ENCODE results near the gene SKAP1.
A peak's percentile ranks its signal among the peaks of the same experiment; 100 is the strongest.

The SKAP1 gene

DNA sequence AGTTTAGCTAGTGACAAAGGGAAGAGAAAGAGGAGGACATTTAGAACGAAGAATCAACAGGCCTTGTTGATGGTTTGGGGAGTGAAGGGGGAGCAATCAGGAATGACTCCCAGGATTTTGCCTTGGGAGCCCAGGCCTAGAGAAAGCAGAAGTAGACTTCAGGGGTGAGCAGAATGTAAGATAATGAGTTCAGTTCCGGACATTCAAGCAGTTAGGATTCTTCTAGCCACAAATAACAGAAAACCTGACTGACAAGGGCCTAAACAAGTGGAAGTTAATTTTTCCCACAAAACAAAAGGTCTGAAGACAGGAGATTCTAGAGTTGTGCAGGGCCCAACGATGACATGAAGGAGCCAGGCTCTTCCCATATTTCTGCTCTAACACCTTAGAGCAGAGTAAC is 45.9 kb downstream of the SKAP1 start:
- DNase-seq = peak in 1 of 3 donors; percentile 19
- POLR2A ChIA-PET = no interaction called here
- Histone ChIP-seq H3K4me1 (ENCODE audit: control extremely low read depth in 1 of 4, control insufficient read depth in 4 of 4, insufficient read depth in 4 of 4, low read length in 3 of 4) (peaks cover 0 to 19% (median 11%) of the 10 kb centered on the region in 4 experiments), H3K27me3 (replicated peaks in 2 of 5; ENCODE audit: control insufficient read depth in 4 of 5, insufficient read depth in 5 of 5, low read length in 4 of 5) (no peaks in the 10 kb centered on the region), H3K4me3 (ENCODE audit: control insufficient read depth in 1 of 7, extremely low read depth in 1 of 7, insufficient read depth in 4 of 7, low read depth in 2 of 7, low read length in 6 of 7) (no peak overlapping the region), H3K36me3 (ENCODE audit: control insufficient read depth in 4 of 4, insufficient read depth in 4 of 4, low read length in 3 of 4) (no peaks in the 10 kb centered on the region), H3K9me3 (ENCODE audit: control extremely low read depth in 1 of 5, control insufficient read depth in 4 of 5, insufficient read depth in 2 of 5, low read depth in 1 of 5, low read length in 4 of 5) (no peaks in the 10 kb centered on the region), H3K27ac (ENCODE audit: insufficient read depth in 1 of 2, low read depth in 1 of 2, low read length in 2 of 2, poor library complexity in 1 of 2, severe bottlenecking in 2 of 2) (no peak overlapping the region)
- WGBS (ENCODE audit: insufficient coverage) = 100% methylated on average over 2 of the region's 3 CpGs
- CTCF ChIA-PET = interaction anchor here (0.6 to 1.6 kb wide), 6 partner anchors 9 to 229 kb away, joined by 3 to 6 read pairs (median 3); no protein-coding TSS in a partner anchor

DNA sequence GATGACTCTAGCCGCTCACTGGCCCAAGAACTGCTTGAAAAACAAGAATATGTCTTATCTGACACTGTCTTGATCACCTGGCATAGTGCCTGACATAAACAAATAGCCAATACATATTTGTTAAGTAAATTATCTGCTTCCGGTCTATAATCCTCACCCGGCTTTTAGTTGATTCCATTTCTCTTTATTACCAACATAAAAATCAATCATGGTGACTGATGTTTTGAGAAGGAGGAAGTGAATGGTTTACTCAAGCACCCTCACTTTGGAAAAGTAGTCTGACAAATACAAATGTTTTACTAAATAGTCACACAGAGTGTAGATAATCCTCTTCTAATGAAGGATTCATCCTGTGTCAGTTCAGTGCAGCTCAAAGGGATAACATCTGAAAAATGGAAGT is 47.0 kb downstream of the SKAP1 start:
- Histone ChIP-seq H3K4me1 (ENCODE audit: control extremely low read depth in 1 of 4, control insufficient read depth in 4 of 4, insufficient read depth in 4 of 4, low read length in 3 of 4) (peaks cover 0 to 19% (median 11%) of the 10 kb centered on the region in 4 experiments), H3K27me3 (replicated peaks in 2 of 5; ENCODE audit: control insufficient read depth in 4 of 5, insufficient read depth in 5 of 5, low read length in 4 of 5) (no peaks in the 10 kb centered on the region), H3K36me3 (ENCODE audit: control insufficient read depth in 4 of 4, insufficient read depth in 4 of 4, low read length in 3 of 4) (no peaks in the 10 kb centered on the region), H3K27ac (ENCODE audit: insufficient read depth in 1 of 2, low read depth in 1 of 2, low read length in 2 of 2, poor library complexity in 1 of 2, severe bottlenecking in 2 of 2) (no peak overlapping the region), H3K9me3 (ENCODE audit: control extremely low read depth in 1 of 5, control insufficient read depth in 4 of 5, insufficient read depth in 2 of 5, low read depth in 1 of 5, low read length in 4 of 5) (no peaks in the 10 kb centered on the region), H3K4me3 (ENCODE audit: control insufficient read depth in 1 of 7, extremely low read depth in 1 of 7, insufficient read depth in 4 of 7, low read depth in 2 of 7, low read length in 6 of 7) (no peak overlapping the region)
- ChIA-PET CTCF (interaction anchor here (0.6 kb wide), 2 partner anchors 92 to 95 kb away, joined by 3 read pairs; no protein-coding TSS in a partner anchor), POLR2A (no interaction called here)
- WGBS (ENCODE audit: insufficient coverage) = 100% methylated on average over 1 of the region's 3 CpGs
- no peak for DNase-seq

DNA sequence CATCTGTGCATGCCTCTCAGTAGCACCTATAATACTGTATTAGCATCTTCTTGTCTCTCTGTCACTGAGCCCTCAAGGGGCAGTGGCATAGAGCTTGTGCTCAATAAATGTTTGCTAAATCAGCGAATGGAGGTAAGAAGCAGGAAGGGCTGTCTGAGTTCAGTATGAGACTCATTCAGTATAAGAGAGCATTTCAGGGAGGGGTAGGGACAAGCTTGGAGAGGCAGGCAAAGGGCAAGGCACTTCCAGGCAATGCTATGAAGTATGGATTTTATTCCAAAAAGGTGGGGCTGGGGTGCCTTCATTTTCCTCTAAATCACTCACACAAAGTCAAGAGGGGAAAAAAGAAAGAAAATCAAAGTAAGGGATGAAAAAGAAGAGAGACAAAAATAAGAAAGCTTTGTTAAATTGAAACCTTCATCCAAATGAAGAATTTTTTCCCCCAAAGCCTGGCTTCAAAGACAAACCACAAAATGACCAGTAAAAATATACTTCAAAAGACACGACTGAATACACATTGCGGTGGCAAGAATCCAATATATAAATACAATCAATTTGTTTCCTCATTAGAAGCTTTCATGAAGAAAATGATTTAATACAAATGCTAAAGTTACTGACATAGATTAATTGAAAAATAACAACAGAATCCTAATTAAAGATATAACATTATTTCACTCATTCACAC is 51.2 kb downstream of the SKAP1 start:
- DNase-seq = no peak
- H3K27me3 ChIP-seq (replicated peaks in 2 of 5; ENCODE audit: control insufficient read depth in 4 of 5, insufficient read depth in 5 of 5, low read length in 4 of 5) = no peaks in the 10 kb centered on the region
- CTCF ChIA-PET = interaction anchor here (0.6 to 2.2 kb wide), 6 partner anchors 9 to 110 kb away, joined by 3 to 5 read pairs (median 3); no protein-coding TSS in a partner anchor
- H3K4me3 ChIP-seq (ENCODE audit: control insufficient read depth in 1 of 7, extremely low read depth in 1 of 7, insufficient read depth in 4 of 7, low read depth in 2 of 7, low read length in 6 of 7) = no peak overlapping the region
- no peak overlapping the region for H3K27ac ChIP-seq (ENCODE audit: insufficient read depth in 1 of 2, low read depth in 1 of 2, low read length in 2 of 2, poor library complexity in 1 of 2, severe bottlenecking in 2 of 2)
- 89% methylated on average over 1 of the region's 3 CpGs for WGBS (ENCODE audit: insufficient coverage)
- POLR2A ChIA-PET = interaction anchor here (0.6 kb wide), 1 partner anchor 48 kb away, joined by 3 read pairs; no protein-coding TSS in a partner anchor
- H3K4me1 ChIP-seq (ENCODE audit: control extremely low read depth in 1 of 4, control insufficient read depth in 4 of 4, insufficient read depth in 4 of 4, low read length in 3 of 4) = no peaks in the 10 kb centered on the region
- no peaks in the 10 kb centered on the region for H3K9me3 ChIP-seq (ENCODE audit: control extremely low read depth in 1 of 5, control insufficient read depth in 4 of 5, insufficient read depth in 2 of 5, low read depth in 1 of 5, low read length in 4 of 5)
- H3K36me3 ChIP-seq (ENCODE audit: control insufficient read depth in 4 of 4, insufficient read depth in 4 of 4, low read length in 3 of 4) = peaks cover 0 to 8% (median 0%) of the 10 kb centered on the region in 4 experiments

DNA sequence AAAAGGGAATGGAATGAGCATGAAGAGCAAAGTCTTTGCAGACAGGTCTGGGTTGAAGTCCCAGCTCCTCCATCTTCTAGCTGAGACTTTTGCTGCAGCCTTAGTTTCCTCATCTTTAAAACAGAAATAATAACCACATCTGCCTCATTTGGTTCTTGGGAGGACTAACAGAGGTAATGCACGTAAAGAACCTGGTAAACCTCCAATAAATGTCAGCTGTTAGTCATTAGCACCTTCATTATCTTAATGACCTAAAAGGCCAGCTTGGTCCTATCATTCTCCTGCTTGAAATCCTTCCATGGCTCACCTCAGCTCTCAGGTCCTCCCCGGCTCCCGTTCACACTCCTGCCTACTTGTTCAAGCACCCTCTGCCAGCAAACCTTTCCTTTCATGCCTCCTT is 51.8 kb downstream of the SKAP1 start:
- Histone ChIP-seq H3K9me3 (ENCODE audit: control extremely low read depth in 1 of 5, control insufficient read depth in 4 of 5, insufficient read depth in 2 of 5, low read depth in 1 of 5, low read length in 4 of 5) (no peaks in the 10 kb centered on the region), H3K4me1 (ENCODE audit: control extremely low read depth in 1 of 4, control insufficient read depth in 4 of 4, insufficient read depth in 4 of 4, low read length in 3 of 4) (peaks cover 0 to 2% (median 0%) of the 10 kb centered on the region in 4 experiments), H3K36me3 (ENCODE audit: control insufficient read depth in 4 of 4, insufficient read depth in 4 of 4, low read length in 3 of 4) (peaks cover 0 to 8% (median 0%) of the 10 kb centered on the region in 4 experiments), H3K27ac (ENCODE audit: insufficient read depth in 1 of 2, low read depth in 1 of 2, low read length in 2 of 2, poor library complexity in 1 of 2, severe bottlenecking in 2 of 2) (no peak overlapping the region), H3K4me3 (ENCODE audit: control insufficient read depth in 1 of 7, extremely low read depth in 1 of 7, insufficient read depth in 4 of 7, low read depth in 2 of 7, low read length in 6 of 7) (no peak overlapping the region), H3K27me3 (replicated peaks in 2 of 5; ENCODE audit: control insufficient read depth in 4 of 5, insufficient read depth in 5 of 5, low read length in 4 of 5) (no peaks in the 10 kb centered on the region)
- ChIA-PET CTCF (interaction anchor here (1.4 to 2.2 kb wide), 5 partner anchors 8 to 67 kb away, joined by 3 to 5 read pairs (median 3); no protein-coding TSS in a partner anchor), POLR2A (interaction anchor here (1.1 kb wide), 1 partner anchor 12 kb away, joined by 3 read pairs; no protein-coding TSS in a partner anchor)
- DNase-seq = no peak
- WGBS (ENCODE audit: insufficient coverage) = 100% methylated on average over 2 of the region's 3 CpGs

DNA sequence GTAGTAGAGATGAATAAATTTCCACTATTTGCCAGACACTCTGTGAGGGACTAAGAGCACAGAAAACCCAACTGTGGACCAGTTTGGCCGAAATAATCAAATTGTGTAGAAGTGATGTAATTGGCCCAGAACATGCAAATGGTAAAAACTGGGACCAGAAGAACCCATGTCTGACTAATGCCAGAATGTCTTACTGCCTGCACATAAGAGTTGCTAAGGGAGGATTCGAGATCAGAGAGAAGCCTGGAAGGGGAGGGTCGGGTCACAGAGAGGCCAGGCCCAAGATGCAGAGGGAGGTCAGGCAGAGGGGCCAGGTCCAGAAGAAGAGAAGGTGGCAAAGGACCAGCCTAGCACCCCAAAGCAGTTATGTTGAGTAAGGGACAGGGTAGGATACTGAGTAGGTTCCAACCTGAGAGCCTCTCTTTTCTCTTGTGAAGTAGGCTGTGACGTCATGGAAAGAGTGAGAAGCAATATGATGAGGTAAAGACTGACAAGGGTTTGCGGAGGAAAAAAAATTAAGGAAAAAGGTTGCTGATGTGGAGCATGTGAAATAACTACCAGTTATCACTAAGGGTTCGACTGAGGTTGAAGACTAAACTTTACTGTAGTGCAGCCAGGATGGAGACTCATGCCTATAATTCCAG is 53.2 kb downstream of the SKAP1 start:
- H3K27ac ChIP-seq (ENCODE audit: insufficient read depth in 1 of 2, low read depth in 1 of 2, low read length in 2 of 2, poor library complexity in 1 of 2, severe bottlenecking in 2 of 2) = no peak overlapping the region
- no peak for DNase-seq
- WGBS (ENCODE audit: insufficient coverage) = 98% methylated on average over 5 of the region's 6 CpGs
- no peaks in the 10 kb centered on the region for H3K27me3 ChIP-seq (replicated peaks in 2 of 5; ENCODE audit: control insufficient read depth in 4 of 5, insufficient read depth in 5 of 5, low read length in 4 of 5)
- POLR2A ChIA-PET = interaction anchor here (1.1 kb wide), 1 partner anchor 13 kb away, joined by 3 read pairs; no protein-coding TSS in a partner anchor
- CTCF ChIA-PET = interaction anchor here (0.8 to 4.3 kb wide), 4 partner anchors 8 to 35 kb away, joined by 3 to 24 read pairs (median 4); no protein-coding TSS in a partner anchor
- H3K4me1 ChIP-seq (ENCODE audit: control extremely low read depth in 1 of 4, control insufficient read depth in 4 of 4, insufficient read depth in 4 of 4, low read length in 3 of 4) = peaks cover 0 to 8% (median 1%) of the 10 kb centered on the region in 4 experiments
- no peak overlapping the region for H3K4me3 ChIP-seq (ENCODE audit: control insufficient read depth in 1 of 7, extremely low read depth in 1 of 7, insufficient read depth in 4 of 7, low read depth in 2 of 7, low read length in 6 of 7)
- no peaks in the 10 kb centered on the region for H3K9me3 ChIP-seq (ENCODE audit: control extremely low read depth in 1 of 5, control insufficient read depth in 4 of 5, insufficient read depth in 2 of 5, low read depth in 1 of 5, low read length in 4 of 5)
- H3K36me3 ChIP-seq (ENCODE audit: control insufficient read depth in 4 of 4, insufficient read depth in 4 of 4, low read length in 3 of 4) = peaks cover 0 to 8% (median 0%) of the 10 kb centered on the region in 4 experiments

DNA sequence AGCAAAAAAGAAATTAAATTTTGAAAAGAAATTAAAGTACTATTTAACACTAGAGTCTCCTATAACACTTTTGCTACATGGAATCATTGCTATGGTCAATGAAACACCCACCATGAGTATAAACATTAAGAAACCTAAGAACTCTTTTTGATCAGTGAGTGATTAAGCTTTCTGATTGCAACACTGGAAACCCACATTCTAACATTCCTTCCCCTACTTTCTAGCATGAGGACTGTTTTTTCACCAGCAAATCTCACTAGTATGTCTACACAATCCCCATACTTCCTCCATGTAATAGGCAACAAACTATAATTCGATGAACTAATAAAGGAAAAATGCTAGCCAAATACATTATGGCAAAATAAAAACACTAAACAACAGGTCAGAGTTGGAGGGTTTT is 54.7 kb downstream of the SKAP1 start:
- CTCF ChIA-PET = interaction anchor here (0.6 to 4.3 kb wide), 17 partner anchors 9 to 217 kb away, joined by 3 to 24 read pairs (median 3); no protein-coding TSS in a partner anchor
- no peaks in the 10 kb centered on the region for H3K9me3 ChIP-seq (ENCODE audit: control extremely low read depth in 1 of 5, control insufficient read depth in 4 of 5, insufficient read depth in 2 of 5, low read depth in 1 of 5, low read length in 4 of 5)
- no peak overlapping the region for H3K4me3 ChIP-seq (ENCODE audit: control insufficient read depth in 1 of 7, extremely low read depth in 1 of 7, insufficient read depth in 4 of 7, low read depth in 2 of 7, low read length in 6 of 7)
- DNase-seq = no peak
- H3K27me3 ChIP-seq (replicated peaks in 2 of 5; ENCODE audit: control insufficient read depth in 4 of 5, insufficient read depth in 5 of 5, low read length in 4 of 5) = no peaks in the 10 kb centered on the region
- no peak overlapping the region for H3K27ac ChIP-seq (ENCODE audit: insufficient read depth in 1 of 2, low read depth in 1 of 2, low read length in 2 of 2, poor library complexity in 1 of 2, severe bottlenecking in 2 of 2)
- H3K36me3 ChIP-seq (ENCODE audit: control insufficient read depth in 4 of 4, insufficient read depth in 4 of 4, low read length in 3 of 4) = peaks cover 0 to 8% (median 0%) of the 10 kb centered on the region in 4 experiments
- H3K4me1 ChIP-seq (ENCODE audit: control extremely low read depth in 1 of 4, control insufficient read depth in 4 of 4, insufficient read depth in 4 of 4, low read length in 3 of 4) = peaks cover 0 to 8% (median 1%) of the 10 kb centered on the region in 4 experiments
- no CpG with 5 or more reads among the region's 1 CpG for WGBS (ENCODE audit: insufficient coverage)
- POLR2A ChIA-PET = no interaction called here
